ENCODE measurements around the gene RBMS1. TPM values are rescaled to one million over a fixed set of nuclear protein-coding genes. Genes with fewer than 3 reads are reported as not detected.
A peak's percentile ranks its signal among the peaks of the same experiment; 100 is the strongest.
"Not testable (repeated sequence)": the region's sequence is repeated elsewhere in the genome, so short reads cannot be mapped to it uniquely, and the experiment has no call there.

RBMS1 gene
- polyA plus RNA-seq, 1 donor from 2014 or later, result 19.2 TPM

- Mint-ChIP-seq H3K27ac (no peak overlapping the region), H3K4me1 (peaks cover 48 to 55% (median 53%) of the 10 kb centered on the region in 3 donors), H3K4me3 (no peak overlapping the region), H3K36me3 (peaks cover 4% of the 10 kb centered on the region), H3K9me3 (no peaks in the 10 kb centered on the region), H3K27me3 (peaks cover 1% of the 10 kb centered on the region)
These were observed 121.0 kb downstream of the RBMS1 start for GRCh38 chr2:160372585-160372984.

GRCh38 chr2:160372010-160372356 lies 121.6 kb downstream of the RBMS1 start:
- Mint-ChIP-seq H3K4me3 (peak overlapping the region in 1 of 4 donors; percentile 5), H3K27me3 (peaks cover 1% of the 10 kb centered on the region), H3K9me3 (no peaks in the 10 kb centered on the region), H3K4me1 (peaks cover 42 to 53% (median 48%) of the 10 kb centered on the region in 3 donors), H3K36me3 (peaks cover 4% of the 10 kb centered on the region), H3K27ac (no peak overlapping the region)

- peaks cover 40 to 48% (median 48%) of the 10 kb centered on the region in 3 donors for H3K4me1 Mint-ChIP-seq
- H3K27me3 Mint-ChIP-seq, result peaks cover 1% of the 10 kb centered on the region
- H3K27ac Mint-ChIP-seq, result no peak overlapping the region
- H3K4me3 Mint-ChIP-seq, result no peak overlapping the region
- H3K36me3 Mint-ChIP-seq, result peaks cover 4% of the 10 kb centered on the region
- no peaks in the 10 kb centered on the region for H3K9me3 Mint-ChIP-seq
These were observed 122.2 kb downstream of the RBMS1 start for GRCh38 chr2:160371251-160372009.

DNA sequence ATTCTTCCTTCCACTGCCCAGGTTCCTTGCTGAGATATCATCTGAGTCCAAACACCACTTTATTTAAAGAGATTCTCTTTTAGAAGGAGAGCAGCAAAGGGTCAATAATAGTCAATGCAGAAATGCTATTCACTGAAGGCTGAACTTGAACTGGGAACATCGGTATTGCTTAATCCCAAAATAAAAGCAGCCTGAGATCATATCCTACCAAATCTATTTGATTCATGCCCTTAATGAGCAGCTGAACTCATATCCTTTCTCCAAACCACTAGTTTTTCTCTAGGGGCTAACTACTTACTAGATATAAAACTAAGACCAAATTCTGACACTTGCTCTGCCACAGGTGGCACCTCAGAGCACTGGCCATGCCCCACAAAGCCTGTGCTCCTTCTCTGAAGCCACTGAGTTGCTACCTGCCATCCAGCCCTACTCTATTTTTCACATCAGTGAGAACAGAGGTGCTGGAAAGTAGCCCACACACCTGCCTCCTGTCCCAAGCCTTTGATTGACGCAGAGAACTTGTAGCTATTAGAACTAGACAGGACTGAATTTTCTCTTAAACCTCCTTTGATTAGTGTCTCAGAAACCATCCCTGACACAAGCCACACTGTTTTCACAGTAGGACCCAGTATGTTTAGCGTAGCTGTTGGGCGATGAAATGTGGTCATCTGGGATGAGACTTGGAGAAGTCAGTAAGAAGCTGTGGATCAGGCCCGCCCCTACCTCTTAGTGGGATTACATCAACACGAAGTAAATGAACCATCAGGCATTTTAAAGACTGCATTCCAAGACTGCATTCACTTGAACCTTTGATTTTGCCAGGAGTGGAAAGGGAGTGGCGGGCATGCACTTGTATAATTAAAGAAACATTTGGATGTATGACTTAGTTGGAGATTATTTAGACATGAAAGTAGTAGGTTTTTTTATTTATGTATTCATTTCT lies 124.3 kb downstream of the RBMS1 start:
- peaks cover 1% of the 10 kb centered on the region for H3K27me3 Mint-ChIP-seq
- H3K4me3 Mint-ChIP-seq, result peak overlapping the region in 1 of 4 donors; percentile 7
- H3K36me3 Mint-ChIP-seq, result peaks cover 8% of the 10 kb centered on the region
- no peaks in the 10 kb centered on the region for H3K9me3 Mint-ChIP-seq
- H3K4me1 Mint-ChIP-seq, result peaks cover 28 to 39% (median 36%) of the 10 kb centered on the region in 3 donors
- H3K27ac Mint-ChIP-seq, result peak overlapping the region in 1 of 3 donors; percentile 24

GRCh38 chr2:160367887-160368286 lies 125.7 kb downstream of the RBMS1 start:
- Mint-ChIP-seq H3K4me1 (peaks cover 17 to 29% (median 29%) of the 10 kb centered on the region in 3 donors), H3K27me3 (no peaks in the 10 kb centered on the region), H3K9me3 (no peaks in the 10 kb centered on the region), H3K4me3 (peak overlapping the region in 2 of 4 donors; percentile 14 to 56), H3K36me3 (peaks cover 8% of the 10 kb centered on the region), H3K27ac (no peak overlapping the region)

GRCh38 chr2:160367139-160367538 lies 126.5 kb downstream of the RBMS1 start:
- Mint-ChIP-seq H3K36me3 (peaks cover 12% of the 10 kb centered on the region), H3K4me1 (peaks cover 13 to 29% (median 28%) of the 10 kb centered on the region in 3 donors)
- not testable (repeated sequence) for H3K4me3 Mint-ChIP-seq, H3K9me3 Mint-ChIP-seq, H3K27me3 Mint-ChIP-seq, H3K27ac Mint-ChIP-seq

DNA sequence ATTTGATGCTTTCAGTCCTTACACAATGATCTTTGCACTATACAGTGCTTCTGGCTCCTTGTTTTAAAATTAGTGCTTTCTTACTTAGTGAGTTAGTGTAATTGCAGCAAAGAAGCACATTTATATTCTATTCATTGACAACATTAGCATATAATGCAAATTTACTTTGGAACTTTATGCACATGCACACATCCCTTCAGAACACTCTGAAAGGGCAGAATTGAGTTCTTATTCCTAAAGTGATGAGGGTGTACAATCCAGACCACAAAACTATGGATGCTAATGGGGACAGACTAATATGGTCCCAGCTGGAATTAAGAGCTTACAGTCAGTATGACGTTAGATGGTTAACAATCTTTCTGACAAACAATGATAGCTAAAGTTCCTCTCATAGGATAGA lies 127.1 kb downstream of the RBMS1 start:
- Mint-ChIP-seq H3K4me1 (peaks cover 13 to 29% (median 22%) of the 10 kb centered on the region in 3 donors), H3K9me3 (no peaks in the 10 kb centered on the region), H3K36me3 (peaks cover 12% of the 10 kb centered on the region), H3K27ac (no peak overlapping the region), H3K4me3 (no peak overlapping the region), H3K27me3 (no peaks in the 10 kb centered on the region)

DNA sequence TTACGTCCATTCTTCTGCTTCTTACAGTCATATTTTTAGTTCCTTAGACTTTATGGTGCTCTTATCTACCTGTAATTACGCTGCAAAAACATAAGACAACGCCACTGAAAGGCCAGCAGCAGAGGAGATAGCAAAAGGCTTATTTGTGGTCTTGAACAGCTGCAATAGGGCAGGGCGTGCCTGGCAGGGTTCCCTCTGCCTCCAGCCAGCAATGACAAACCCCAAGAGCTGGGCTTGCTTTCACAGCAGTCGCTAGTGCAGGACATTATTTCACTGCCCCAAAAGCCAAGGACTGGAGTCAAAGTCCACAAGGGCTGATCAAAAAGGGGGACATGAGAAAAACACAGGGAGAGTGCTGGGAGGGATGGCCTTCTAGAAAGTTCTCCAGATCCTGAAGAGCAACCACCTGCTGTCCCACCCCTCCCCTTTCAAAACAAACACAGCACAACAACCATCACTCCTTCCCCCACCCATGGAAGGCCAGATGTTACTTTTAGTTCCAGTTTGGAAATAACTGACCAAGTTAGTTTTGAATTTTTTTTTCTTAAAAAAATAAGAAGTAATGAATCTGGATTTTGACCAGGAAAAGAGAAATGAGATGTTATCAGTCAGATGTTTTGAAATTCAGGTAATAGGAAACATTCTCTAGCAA lies 127.8 kb downstream of the RBMS1 start:
- Mint-ChIP-seq H3K36me3 (peaks cover 12% of the 10 kb centered on the region), H3K27ac (peak overlapping the region in 1 of 3 donors; percentile 64), H3K4me3 (peak overlapping the region in 1 of 4 donors; percentile 78), H3K9me3 (no peaks in the 10 kb centered on the region), H3K4me1 (peaks cover 13 to 29% (median 19%) of the 10 kb centered on the region in 3 donors), H3K27me3 (no peaks in the 10 kb centered on the region)

GRCh38 chr2:160364364-160364763 lies 129.2 kb downstream of the RBMS1 start:
- Mint-ChIP-seq H3K9me3 (no peaks in the 10 kb centered on the region), H3K4me1 (peaks cover 8 to 20% (median 12%) of the 10 kb centered on the region in 3 donors), H3K36me3 (peaks cover 12% of the 10 kb centered on the region)

DNA sequence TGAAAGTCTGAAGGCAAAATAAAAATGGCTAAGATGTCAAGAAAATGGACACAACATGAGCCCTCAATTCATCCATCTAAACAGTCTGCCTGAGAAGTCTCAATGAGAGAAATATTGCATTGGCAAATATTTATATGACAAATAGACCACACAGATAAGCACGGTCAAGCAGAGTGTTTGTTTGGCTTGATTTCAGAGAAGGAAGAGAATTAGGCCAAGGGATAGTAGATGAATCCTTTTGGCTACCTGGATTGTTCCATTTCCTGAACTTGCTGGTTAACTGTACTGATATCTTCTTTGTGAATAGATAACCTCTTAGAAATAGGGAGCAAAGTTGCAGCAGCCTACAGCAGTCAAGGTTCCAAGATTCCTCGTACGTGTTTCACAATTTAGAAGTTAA lies 129.6 kb downstream of the RBMS1 start:
- Mint-ChIP-seq H3K27ac (peak overlapping the region in 1 of 3 donors; percentile 85), H3K4me3 (no peak overlapping the region), H3K27me3 (no peaks in the 10 kb centered on the region), H3K36me3 (peaks cover 12% of the 10 kb centered on the region), H3K9me3 (no peaks in the 10 kb centered on the region), H3K4me1 (peaks cover 5 to 16% (median 9%) of the 10 kb centered on the region in 3 donors)

More at GRCh38 chr2:160364364-160364763, 129.2 kb downstream of the RBMS1 start:
- no peaks in the 10 kb centered on the region for H3K27me3 Mint-ChIP-seq
- no peak overlapping the region for H3K4me3 Mint-ChIP-seq
- H3K27ac Mint-ChIP-seq, result peak overlapping the region in 1 of 3 donors; percentile 85

GRCh38 chr2:160363055-160363454 lies 130.6 kb downstream of the RBMS1 start:
- Mint-ChIP-seq H3K36me3 (peaks cover 9% of the 10 kb centered on the region), H3K4me1 (peaks cover 3 to 11% (median 6%) of the 10 kb centered on the region in 3 donors), H3K9me3 (peaks cover 0 to under 1% (median 0%) of the 10 kb centered on the region in 3 donors), H3K4me3 (no peak overlapping the region), H3K27ac (peak overlapping the region in 1 of 3 donors; percentile 85), H3K27me3 (no peaks in the 10 kb centered on the region)

GRCh38 chr2:160362541-160362940 lies 131.1 kb downstream of the RBMS1 start:
- peaks cover 0 to 1% (median 0%) of the 10 kb centered on the region in 3 donors for H3K9me3 Mint-ChIP-seq
- no peak overlapping the region for H3K27ac Mint-ChIP-seq
- H3K4me1 Mint-ChIP-seq, result peaks cover 4 to 7% (median 5%) of the 10 kb centered on the region in 3 donors

DNA sequence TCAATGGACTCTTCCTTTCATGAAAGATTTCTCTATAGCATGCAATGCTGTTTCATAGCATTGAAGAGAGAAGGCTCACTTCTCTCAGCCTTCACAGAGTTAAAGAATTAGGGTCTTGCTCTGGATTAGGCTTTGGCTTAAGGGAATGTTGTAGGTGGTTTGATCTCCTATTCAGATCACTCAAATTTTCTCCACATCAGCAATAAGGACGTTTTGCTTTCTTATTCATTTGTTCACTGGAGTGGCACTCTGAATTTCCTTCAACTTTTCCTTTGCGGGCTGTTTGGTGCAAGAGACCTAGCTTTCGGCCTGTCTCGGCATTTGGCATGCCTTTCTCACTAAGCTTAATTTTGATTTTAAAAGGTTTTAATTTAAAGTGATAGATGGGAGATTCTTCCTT lies 131.6 kb downstream of the RBMS1 start:
- Mint-ChIP-seq H3K9me3 (peaks cover 0 to 1% (median 0%) of the 10 kb centered on the region in 3 donors), H3K4me3 (no peak overlapping the region), H3K36me3 (peaks cover 13% of the 10 kb centered on the region), H3K27ac (no peak overlapping the region), H3K27me3 (no peaks in the 10 kb centered on the region), H3K4me1 (peaks cover 4 to 6% (median 5%) of the 10 kb centered on the region in 3 donors)

More at GRCh38 chr2:160362541-160362940, 131.1 kb downstream of the RBMS1 start:
- Mint-ChIP-seq H3K36me3 (peaks cover 13% of the 10 kb centered on the region), H3K4me3 (no peak overlapping the region), H3K27me3 (no peaks in the 10 kb centered on the region)

DNA sequence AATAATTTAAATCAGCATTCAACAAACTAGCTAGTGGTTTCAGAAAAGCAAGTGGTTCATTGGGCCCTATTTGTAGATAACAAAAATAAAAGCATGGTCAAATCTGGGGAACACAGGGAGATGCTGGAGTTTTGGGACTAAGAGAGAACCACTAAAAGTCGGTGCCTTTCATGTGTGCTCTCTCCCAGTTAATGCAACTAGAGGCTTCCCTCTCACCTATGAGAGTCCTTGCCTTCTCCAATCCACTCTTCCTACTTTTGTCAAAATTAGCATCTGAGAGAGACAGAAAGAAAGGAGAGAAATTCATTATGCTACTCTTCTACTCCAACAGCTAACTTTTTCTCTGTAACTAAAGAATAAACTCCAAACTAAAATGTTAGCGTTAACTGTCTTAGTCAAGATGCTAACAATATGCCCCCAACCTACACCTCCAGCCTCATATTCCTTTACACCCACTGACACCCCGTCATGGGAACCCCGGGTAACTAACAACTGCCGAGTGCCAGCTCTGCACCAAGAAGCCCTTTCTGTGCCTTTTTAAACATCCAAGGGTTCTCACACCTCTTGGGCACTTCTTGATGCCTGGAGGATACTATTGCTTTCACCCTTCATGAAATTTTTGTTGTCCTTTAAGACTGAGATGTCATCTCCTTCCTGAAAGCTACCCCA lies 133.4 kb downstream of the RBMS1 start:
- Mint-ChIP-seq H3K36me3 (peaks cover 13% of the 10 kb centered on the region), H3K4me1 (peaks cover 4 to 10% (median 10%) of the 10 kb centered on the region in 3 donors), H3K9me3 (peaks cover 0 to 9% (median 1%) of the 10 kb centered on the region in 3 donors), H3K4me3 (no peak overlapping the region), H3K27me3 (no peaks in the 10 kb centered on the region), H3K27ac (no peak overlapping the region)
